Measurements from ENCODE around the gene CWH43. TPM values are rescaled to one million over a fixed set of nuclear protein-coding genes. Genes with fewer than 3 reads are reported as not detected.
"Not testable (repeated sequence)": the region's sequence is repeated elsewhere in the genome, so short reads cannot be mapped to it uniquely, and the experiment has no call there.

The CWH43 gene
- total RNA-seq, 2 donors from 2014 or later, result not detected

DNA sequence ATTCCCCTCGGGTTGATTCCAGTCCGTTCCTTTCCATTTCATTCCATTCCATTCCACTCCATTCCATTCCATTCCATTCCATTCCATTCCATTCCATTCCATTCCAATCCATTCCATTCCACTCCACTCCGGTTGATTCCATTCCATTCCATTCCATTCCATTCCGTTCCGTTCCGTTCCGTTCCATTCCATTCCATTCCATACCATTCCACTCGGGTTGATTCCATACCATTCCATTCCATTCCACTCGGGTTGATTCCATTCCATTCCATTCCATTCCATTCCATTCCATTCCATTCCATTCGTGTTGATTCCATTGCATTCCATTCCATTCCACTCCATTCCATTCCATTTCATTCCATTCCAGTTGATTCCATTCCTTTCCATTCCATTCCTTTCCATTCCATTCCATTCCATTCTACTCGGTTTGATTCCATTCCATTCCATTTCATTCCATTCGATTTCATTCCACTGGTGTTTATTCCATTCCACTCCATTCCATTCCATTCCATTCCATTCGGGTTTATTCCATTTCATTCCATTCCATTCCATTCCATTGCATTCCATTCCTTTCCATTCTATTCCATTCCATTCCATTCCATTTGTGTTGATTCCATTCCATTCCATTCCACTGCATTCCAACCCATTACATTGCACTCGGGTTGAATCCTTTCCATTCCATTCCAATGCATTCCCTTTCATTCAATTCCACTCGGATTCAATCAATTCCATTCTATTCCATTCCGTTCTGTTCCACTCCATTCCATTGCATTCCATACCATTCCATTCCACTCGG, 122.3 kb downstream of the CWH43 start:
- peaks cover 75% of the 10 kb centered on the region for H3K9me3 Mint-ChIP-seq
- DNase-seq (ENCODE audit: low spot score); H3K27me3 Mint-ChIP-seq; H3K4me3 Mint-ChIP-seq; H3K27ac Mint-ChIP-seq: not testable (repeated sequence)
- peaks cover 21 to 26% of the 10 kb centered on the region in 2 donors for H3K4me1 Mint-ChIP-seq (ENCODE audit: low read depth in 2 of 2)
- H3K36me3 Mint-ChIP-seq, result peaks cover 83% of the 10 kb centered on the region
- ATAC-seq, result peak; percentile 72 to 80

GRCh38 chr4:49109567-49110166, 123.6 kb downstream of the CWH43 start:
- H3K27me3 Mint-ChIP-seq; H3K27ac Mint-ChIP-seq; H3K4me3 Mint-ChIP-seq; DNase-seq (ENCODE audit: low spot score): not testable (repeated sequence)
- peaks cover 19 to 22% of the 10 kb centered on the region in 2 donors for H3K4me1 Mint-ChIP-seq (ENCODE audit: low read depth in 2 of 2)
- peaks cover 80% of the 10 kb centered on the region for H3K36me3 Mint-ChIP-seq
- H3K9me3 Mint-ChIP-seq, result peaks cover 69% of the 10 kb centered on the region
- peak; percentile 56 to 64 for ATAC-seq

DNA sequence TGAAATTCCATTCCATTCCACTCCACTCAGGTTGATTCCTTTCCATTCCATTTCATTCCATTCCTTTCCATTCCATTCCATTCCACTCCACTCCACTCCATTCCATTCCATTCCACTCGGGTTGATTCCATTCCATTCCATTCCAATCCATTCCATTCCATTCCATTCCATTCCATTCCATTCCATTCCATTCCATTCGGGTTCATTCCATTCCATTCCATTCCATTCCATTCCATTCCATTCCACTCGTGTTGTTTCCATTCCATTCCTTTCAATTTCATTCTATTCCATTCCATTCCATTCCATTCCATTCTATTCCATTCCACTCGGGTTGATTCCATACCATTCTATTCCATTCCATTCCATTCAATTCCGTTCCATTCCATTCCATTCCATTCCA, 124.5 kb downstream of the CWH43 start:
- H3K9me3 Mint-ChIP-seq, result peaks cover 63% of the 10 kb centered on the region
- H3K4me3 Mint-ChIP-seq, result not testable (repeated sequence)
- H3K36me3 Mint-ChIP-seq, result peaks cover 77% of the 10 kb centered on the region

More for the DNA sequence above, 124.5 kb downstream of the CWH43 start:
- peak; percentile 71 to 72 for ATAC-seq
- peaks cover 15 to 16% of the 10 kb centered on the region in 2 donors for H3K4me1 Mint-ChIP-seq (ENCODE audit: low read depth in 2 of 2)
- H3K27me3 Mint-ChIP-seq; DNase-seq (ENCODE audit: low spot score); H3K27ac Mint-ChIP-seq: not testable (repeated sequence)

Other genes starting within 250 kb of the CWH43 start
- gene FRYL, start 206.0 kb upstream of the CWH43 start, total RNA-seq, result 100 to 1,000 TPM in 1 of 2 donors, 10 to 100 TPM in 1; 99.0 to 113 TPM
- gene OCIAD1, start 155.2 kb upstream of the CWH43 start, total RNA-seq, result 100 to 1,000 TPM in 1 of 2 donors, 10 to 100 TPM in 1; 93.9 to 104 TPM
- 10 to 100 TPM; 20.0 to 36.9 TPM for gene OCIAD2, start 79.5 kb upstream of the CWH43 start, total RNA-seq

All from natural killer cell treated with Interleukin-12 subunit alpha and Interleukin-12 subunit beta and Interleukin-15 and Interleukin-18, amount 100 ng/mL, for 72 hours (primary cell).